HG03064 (cell line): ENCODE results near the gene ABCC5.

Experiments
- ATAC-seq: cut with Tn5 transposase; IDR thresholded peaks from one replicate; pipeline ENCODE4 v1.9.1; 2021; ENCODE audit warnings: low read depth; ENCODE audit not compliant: unreplicated experiment

ABCC5 gene

GRCh38 chr3:183931881-183932280 is 85.8 kb downstream of the ABCC5 start:
- ATAC-seq, result no peak

- ATAC-seq, result no peak
These were observed 87.6 kb downstream of the ABCC5 start for GRCh38 chr3:183930086-183930485.

DNA sequence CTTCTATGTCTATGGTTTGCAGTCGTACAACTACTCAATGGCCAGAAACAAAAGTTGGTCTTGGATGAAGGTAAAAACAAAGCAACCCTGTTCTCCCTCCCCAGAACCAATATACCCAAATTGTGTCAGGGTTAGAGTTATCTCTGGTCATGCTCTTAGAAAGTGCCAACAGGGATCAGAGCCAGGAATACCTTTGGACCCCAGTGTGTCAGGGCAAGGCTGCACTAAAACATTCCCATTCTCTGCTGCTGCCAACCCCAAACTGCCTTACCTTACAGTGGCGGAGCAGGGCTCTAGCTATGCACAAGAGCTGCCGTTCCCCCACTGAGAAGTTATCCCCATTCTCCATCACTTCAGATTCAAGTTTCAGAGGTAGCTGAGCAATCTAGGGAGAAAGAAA is 90.6 kb downstream of the ABCC5 start:
- ATAC-seq, result no peak

GRCh38 chr3:183924956-183925355 is 92.7 kb downstream of the ABCC5 start:
- ATAC-seq, result no peak

- no peak for ATAC-seq
These were observed 93.1 kb downstream of the ABCC5 start for GRCh38 chr3:183924543-183924942.

DNA sequence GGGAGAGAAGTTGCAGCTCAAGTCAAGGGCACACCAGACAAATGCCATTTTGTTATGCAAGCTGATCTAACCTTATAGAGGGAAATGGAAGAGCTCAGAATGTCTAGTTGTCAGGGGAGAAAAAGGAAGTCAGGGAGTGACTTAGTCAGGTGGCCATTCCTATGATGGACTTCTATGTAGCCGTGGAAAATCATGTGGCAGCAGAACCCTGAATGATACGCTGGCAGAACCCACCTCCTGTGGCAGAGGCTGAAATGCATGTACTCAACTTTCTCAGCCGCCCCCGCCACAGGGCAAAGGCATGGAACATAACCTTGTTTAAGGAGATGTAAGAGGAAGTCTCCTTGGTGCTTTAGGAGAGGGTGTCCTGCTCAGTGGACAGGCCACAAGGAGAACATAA is 95.3 kb downstream of the ABCC5 start:
- ATAC-seq, result no peak

- no peak for ATAC-seq
These were observed 96.6 kb downstream of the ABCC5 start for GRCh38 chr3:183921096-183921495.

GRCh38 chr3:183920416-183920815 is 97.3 kb downstream of the ABCC5 start:
- ATAC-seq, result no peak

DNA sequence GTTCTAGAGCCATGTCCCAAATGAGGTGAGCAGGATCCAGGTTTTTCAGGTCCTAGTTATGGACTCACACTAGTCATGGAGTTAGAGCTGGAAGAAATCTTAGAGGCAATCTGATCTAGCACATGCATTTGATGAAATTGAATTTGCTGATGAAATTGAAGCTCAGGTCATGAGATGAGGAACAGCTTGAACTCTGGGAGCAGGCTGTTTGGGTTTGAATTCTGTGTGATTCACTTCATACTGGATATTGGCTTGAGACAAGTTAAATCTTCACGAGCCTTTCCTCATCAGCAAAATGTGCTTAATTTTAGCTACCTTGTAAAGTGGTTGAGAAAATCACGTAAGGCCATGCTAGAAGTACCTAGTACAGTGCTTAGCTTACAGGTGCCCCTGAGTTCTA is 99.5 kb downstream of the ABCC5 start:
- ATAC-seq, result no peak

DNA sequence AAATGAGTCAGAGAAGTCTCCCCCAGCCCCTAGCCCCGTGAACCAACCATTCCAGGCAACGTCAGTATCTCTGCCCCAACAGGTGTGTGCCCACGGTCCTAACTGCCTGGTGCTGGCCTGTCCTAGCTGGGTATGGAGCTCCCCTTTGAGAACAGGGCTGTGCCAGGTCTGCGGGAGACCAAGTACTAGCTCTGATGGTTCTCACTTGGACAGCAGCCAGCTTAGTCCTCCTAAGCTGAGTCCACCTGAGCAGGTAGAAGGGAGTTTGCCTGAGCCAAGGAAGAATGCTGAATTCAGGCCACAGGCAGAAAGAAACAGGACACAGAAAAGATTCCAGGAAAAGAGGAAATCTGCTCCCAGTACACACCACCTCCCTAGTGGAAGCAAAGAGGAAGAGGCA is 99.9 kb downstream of the ABCC5 start:
- ATAC-seq, result no peak

DNA sequence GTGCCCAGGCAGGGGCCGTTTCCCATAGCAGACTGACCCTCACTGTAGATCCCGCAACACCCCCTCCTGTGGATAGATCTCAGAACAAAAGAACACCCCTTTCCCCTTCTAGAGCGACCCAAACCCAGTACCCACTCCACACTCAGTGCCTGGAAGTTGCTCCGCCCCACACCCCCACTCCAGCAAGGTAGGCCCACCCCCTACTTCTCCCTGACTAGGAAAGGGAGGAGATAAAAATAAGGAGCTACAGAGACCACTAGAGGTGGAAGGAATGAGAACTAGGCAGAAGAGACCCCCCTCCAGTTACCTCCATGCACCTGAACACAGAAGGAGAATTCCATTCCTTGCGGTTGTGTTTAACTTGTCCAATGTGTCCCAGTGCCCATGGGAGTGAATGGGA is 102.8 kb downstream of the ABCC5 start:
- ATAC-seq, result no peak

DNA sequence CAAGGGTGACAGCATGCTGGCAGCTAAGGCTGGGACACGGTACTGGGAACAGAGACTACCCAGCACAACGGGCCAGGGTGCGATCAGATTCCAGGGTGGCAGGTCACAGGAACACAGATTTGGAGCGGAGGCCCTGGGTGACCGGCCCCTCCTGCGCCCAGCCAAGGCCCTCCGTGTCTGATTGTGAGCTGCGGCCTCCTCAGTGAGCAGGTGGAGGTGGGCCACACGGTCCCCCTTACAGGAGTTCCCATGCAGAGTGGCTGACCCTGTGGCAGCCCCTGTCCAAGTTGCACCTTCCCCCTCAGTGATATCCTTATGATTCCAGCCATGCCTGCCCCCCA is 104.1 kb downstream of the ABCC5 start:
- no peak for ATAC-seq

DNA sequence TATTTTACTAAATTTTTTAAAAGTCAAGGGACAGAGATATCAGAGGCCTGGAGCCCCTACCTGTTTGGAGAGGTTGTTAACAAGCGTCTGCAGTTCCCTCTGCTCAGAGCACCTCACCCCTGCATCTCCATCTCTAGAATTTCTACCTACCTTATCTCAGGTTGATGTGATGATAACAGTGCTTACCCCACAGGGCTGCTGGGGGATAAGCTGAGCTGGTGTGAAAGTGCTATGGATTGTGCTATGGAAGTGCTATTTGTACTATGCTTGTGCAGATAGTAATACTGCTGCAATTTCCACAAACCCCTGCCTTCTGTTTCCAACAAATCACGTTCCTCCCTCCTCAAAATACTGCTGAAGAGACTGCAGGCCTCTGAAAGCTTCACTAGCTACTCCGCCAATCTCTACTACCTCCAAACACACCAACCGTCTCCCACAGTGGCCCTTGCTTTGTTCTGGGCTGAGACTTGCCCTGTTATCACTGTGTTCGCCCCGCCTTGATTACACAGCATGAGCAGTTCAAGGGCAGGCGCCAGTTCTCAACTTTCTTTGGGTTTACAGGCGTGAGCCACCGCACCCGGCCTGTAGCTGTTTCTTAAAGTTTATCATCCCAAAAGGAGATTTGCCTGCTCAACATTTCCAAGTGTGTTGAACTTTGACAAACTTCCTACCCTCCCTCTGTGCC is 104.6 kb downstream of the ABCC5 start:
- ATAC-seq, result no peak

DNA sequence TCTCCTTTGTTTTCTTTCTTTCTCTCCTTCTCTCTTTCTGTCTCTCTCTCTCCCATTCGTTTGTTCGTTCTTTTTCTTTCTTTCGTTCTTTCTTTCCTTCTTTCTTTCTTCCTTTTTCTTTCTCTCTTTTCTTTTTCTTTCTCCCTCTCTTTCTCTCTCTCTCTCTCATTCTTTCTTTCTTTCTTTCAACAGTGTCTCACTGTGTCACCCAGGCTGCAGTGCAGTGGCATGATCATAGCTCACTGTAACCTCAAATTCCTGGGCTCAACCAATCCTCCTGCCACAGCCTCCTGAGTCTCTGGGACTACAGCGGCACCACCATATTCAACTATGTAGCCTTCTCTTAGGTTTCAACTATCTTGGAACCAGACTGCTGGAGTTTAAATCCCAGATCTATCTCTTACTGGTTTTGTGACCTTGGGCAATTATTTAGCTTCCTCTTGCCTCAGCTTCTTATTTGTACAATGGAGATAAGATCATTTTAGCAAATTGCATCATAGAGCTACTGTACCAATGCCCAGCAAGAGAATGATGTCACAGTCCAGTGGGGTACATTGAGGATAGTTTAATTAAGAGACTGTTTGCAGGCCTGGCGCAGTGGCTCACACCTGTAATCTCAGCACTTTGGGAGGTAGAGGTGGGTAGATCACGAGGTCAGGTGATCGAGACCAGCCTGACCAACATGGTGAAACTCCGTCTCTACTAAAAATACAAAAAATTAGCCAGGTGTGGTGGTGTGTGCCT is 105.7 kb downstream of the ABCC5 start:
- ATAC-seq, result no peak

DNA sequence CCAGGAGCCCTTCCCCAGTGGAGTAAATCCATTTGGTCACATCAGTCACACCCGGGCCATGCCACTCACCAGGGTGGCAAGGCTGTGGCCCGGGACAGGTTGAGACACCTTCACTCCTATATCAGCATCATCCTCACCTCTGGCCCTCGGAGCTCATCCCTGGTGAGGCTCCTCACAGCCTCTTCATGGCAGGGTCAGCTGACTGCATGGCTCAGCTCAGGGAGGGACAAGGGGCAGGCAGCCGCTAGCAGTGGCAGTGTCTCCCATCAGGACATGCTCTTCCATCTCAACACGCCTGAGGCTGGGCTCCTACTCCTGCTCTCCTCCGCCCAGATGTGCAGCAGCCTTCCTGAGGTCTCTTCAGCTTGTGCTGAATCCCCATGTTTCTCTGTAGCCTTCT is 106.6 kb downstream of the ABCC5 start:
- no peak for ATAC-seq

DNA sequence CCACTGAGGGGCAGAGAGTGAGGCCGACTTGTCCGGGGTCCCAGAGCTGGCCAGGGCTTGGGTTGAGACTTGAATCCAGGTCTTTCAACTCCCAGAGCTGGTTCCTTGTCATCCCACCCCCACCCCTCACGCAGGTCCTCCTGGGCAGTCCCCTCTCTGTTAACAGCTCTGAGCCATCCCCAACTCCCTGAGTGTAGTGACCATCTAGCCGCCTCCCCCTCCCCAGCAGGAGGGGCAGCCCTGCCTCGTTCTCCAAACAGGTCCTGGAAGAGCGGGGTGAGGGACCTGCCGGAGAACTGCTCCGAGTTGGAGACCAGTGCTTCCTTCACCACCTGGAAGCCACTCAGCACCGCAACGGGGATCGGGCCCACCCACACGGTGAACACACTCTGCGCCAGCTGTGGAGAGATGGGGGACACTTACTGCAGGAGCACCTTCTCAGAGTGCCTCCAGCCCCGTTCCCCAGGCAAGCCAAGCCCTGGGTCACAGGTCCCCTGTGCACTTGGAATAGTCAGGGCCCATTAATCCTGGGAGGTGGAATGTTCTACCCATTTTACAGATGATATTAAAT is 108.6 kb downstream of the ABCC5 start:
- ATAC-seq, result no peak

DNA sequence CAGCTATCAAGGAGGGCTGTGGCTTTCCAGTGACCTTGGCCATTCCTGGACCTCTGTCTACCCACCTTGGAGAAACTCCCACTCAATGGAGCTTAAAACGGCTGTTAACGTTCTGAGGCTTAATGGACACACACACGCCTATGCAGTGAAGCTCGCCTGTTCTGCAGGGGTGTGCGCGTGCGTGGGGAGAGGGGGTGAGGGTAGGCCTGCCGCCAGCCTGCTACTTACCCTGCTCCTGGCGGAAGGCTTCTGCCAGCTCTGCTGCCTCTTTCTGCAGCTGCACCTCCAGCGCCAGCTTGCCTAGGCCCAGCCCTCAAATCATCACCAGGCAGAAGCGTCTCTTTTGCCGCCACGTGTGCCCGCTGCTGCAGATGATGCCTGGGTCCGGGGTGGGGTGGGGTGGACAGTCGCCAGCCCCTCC is 109.8 kb downstream of the ABCC5 start:
- ATAC-seq, result no peak

- ATAC-seq, result no peak
These were observed 110.5 kb downstream of the ABCC5 start for GRCh38 chr3:183907176-183907575.

DNA sequence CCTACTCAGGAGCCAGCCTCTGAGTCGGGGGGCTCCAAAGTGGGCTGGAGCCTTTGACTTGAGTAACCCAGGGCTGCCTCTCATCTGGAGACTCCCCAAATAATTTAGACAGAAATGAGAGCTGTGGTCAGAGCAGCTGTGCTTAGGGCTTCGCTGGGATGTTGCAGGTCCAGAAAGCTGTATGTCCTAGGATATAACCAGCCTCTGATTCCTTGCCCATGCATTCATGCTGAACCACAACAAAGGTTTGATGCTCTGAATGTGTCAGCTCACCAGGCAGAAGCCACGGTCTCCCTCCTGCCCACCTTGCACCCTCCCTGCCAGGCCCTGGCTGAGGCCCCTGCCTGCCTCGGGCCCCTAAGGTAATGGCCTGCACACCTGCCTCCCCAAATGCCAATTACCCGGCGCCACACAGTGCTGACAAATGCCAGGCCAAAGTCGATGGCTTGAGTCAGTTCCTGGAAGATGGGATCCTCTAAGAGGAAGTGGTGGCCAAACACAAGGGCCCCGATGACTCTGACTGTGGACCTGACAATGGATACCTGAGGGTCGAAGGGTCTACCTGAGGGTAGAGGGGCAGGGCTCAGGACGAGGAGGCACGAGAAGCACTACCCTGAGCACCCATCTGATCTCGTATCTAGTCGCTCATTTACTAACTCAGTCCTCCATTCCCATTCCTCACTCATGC is 111.3 kb downstream of the ABCC5 start:
- ATAC-seq, result no peak

DNA sequence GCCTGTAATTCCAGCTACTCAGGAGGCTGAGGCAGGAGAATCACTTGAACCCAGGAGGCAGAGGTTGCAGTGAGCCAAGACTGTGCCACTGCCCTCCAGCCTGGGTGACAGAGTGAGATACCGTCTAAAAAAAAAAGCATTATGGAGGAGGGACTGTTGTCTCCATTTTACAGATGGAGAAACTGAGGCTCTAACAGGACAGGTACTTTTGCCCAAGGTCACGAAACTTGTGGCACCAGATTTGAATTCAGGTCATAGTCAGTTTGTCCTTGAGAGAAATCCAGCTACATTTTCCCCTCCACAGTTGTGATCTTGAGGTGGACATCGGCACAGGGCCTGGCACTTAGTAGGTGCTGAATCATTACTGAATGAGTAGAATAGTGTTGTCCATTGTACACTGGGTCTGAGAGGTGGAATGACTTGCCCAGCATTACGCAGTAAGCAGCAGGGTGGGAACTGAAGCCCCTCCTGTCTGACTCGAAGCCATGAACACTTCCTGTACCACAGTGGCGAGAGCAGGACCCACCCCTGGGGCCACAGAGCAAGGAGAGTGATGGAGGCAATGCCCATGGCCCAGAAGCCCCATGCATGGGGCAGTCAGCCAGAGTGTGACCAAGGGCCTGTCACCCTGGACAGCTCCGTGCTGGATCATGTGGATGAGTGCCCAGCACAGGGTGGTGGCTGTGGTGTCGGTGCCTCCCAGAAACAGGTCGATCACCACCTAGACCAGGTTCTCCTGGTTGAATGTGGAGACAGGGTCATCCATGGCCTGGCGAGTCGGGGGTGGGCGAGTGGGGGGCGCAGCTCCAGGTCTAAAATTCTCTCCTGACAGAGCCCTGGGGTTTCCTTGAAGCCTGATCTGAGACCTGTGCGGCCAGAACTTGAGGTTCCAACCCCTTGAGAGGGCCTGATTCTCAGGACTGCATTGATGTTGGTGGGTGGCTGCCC is 112.6 kb downstream of the ABCC5 start:
- ATAC-seq, result no peak
